Measurements from ENCODE around the gene GALNS.

Gene GALNS

GRCh38 chr16:88839745-88840599 is 16.8 kb downstream of the GALNS start:
- no peak for DNase-seq (ENCODE audit: low read depth, low spot score)
- H3K27me3 ChIP-seq (ENCODE audit: insufficient read depth, insufficient read length), result no peaks in the 10 kb centered on the region
- no peak overlapping the region for H3K9ac ChIP-seq (ENCODE audit: insufficient read length, low read depth)
- TF ChIP-seq ZNF274 (IDR thresholded peaks at IDR 0.05; ENCODE audit: low read depth, low read length) (no peak), YY1 (IDR thresholded peaks at IDR 0.05; ENCODE audit: insufficient read depth, insufficient read length) (no peak), SUZ12 (IDR thresholded peaks at IDR 0.05; ENCODE audit: extremely low read depth, insufficient read depth, insufficient read length) (no peak)
- no peak overlapping the region for H3K4me3 ChIP-seq (ENCODE audit: insufficient read length, low read depth)
- peaks cover 61% of the 10 kb centered on the region for H3K36me3 ChIP-seq (ENCODE audit: insufficient read depth, insufficient read length, low read length)
- peaks cover 3% of the 10 kb centered on the region for H3K4me1 ChIP-seq (ENCODE audit: insufficient read depth, insufficient read length)
- peaks cover 18% of the 10 kb centered on the region; the same call in 1 of the 2 replicates for H3K9me3 ChIP-seq (ENCODE audit: insufficient read depth, low read length)

- no peak overlapping the region for H3K9ac ChIP-seq (ENCODE audit: insufficient read length, low read depth)
- DNase-seq (ENCODE audit: low read depth, low spot score), result no peak
- H3K27me3 ChIP-seq (ENCODE audit: insufficient read depth, insufficient read length), result no peaks in the 10 kb centered on the region
- TF ChIP-seq YY1 (IDR thresholded peaks at IDR 0.05; ENCODE audit: insufficient read depth, insufficient read length) (no peak), SUZ12 (IDR thresholded peaks at IDR 0.05; ENCODE audit: extremely low read depth, insufficient read depth, insufficient read length) (no peak), ZNF274 (IDR thresholded peaks at IDR 0.05; ENCODE audit: low read depth, low read length) (no peak)
- peaks cover 18% of the 10 kb centered on the region; the same call in 1 of the 2 replicates for H3K9me3 ChIP-seq (ENCODE audit: insufficient read depth, low read length)
- H3K4me1 ChIP-seq (ENCODE audit: insufficient read depth, insufficient read length), result peaks cover 2% of the 10 kb centered on the region
- H3K36me3 ChIP-seq (ENCODE audit: insufficient read depth, insufficient read length, low read length), result peaks cover 66% of the 10 kb centered on the region
- H3K4me3 ChIP-seq (ENCODE audit: insufficient read length, low read depth), result no peak overlapping the region
Observed at GRCh38 chr16:88839026-88839529, 17.7 kb downstream of the GALNS start.

- H3K27me3 ChIP-seq (ENCODE audit: insufficient read depth, insufficient read length), result no peaks in the 10 kb centered on the region
- no peak for DNase-seq (ENCODE audit: low read depth, low spot score)
- H3K9me3 ChIP-seq (ENCODE audit: insufficient read depth, low read length), result peaks cover 18% of the 10 kb centered on the region; the same call in 1 of the 2 replicates
- no peak overlapping the region for H3K9ac ChIP-seq (ENCODE audit: insufficient read length, low read depth)
- peaks cover 70% of the 10 kb centered on the region for H3K36me3 ChIP-seq (ENCODE audit: insufficient read depth, insufficient read length, low read length)
- no peak overlapping the region for H3K4me3 ChIP-seq (ENCODE audit: insufficient read length, low read depth)
- no peaks in the 10 kb centered on the region for H3K4me1 ChIP-seq (ENCODE audit: insufficient read depth, insufficient read length)
- TF ChIP-seq ZNF274 (IDR thresholded peaks at IDR 0.05; ENCODE audit: low read depth, low read length) (no peak), YY1 (IDR thresholded peaks at IDR 0.05; ENCODE audit: insufficient read depth, insufficient read length) (no peak), SUZ12 (IDR thresholded peaks at IDR 0.05; ENCODE audit: extremely low read depth, insufficient read depth, insufficient read length) (no peak)
Observed at GRCh38 chr16:88838566-88838965, 18.2 kb downstream of the GALNS start.

- no peaks in the 10 kb centered on the region for H3K27me3 ChIP-seq (ENCODE audit: insufficient read depth, insufficient read length)
- DNase-seq (ENCODE audit: low read depth, low spot score), result no peak
- no peak overlapping the region for H3K4me3 ChIP-seq (ENCODE audit: insufficient read length, low read depth)
- no peak for TF ChIP-seq ZNF274 (IDR thresholded peaks at IDR 0.05; ENCODE audit: low read depth, low read length)
- no peak for TF ChIP-seq SUZ12 (IDR thresholded peaks at IDR 0.05; ENCODE audit: extremely low read depth, insufficient read depth, insufficient read length)
- TF ChIP-seq YY1 (IDR thresholded peaks at IDR 0.05; ENCODE audit: insufficient read depth, insufficient read length), result no peak
- peaks cover 65% of the 10 kb centered on the region for H3K36me3 ChIP-seq (ENCODE audit: insufficient read depth, insufficient read length, low read length)
- H3K9me3 ChIP-seq (ENCODE audit: insufficient read depth, low read length), result peaks cover 18% of the 10 kb centered on the region; the same call in 1 of the 2 replicates
- H3K9ac ChIP-seq (ENCODE audit: insufficient read length, low read depth), result no peak overlapping the region
- no peaks in the 10 kb centered on the region for H3K4me1 ChIP-seq (ENCODE audit: insufficient read depth, insufficient read length)
Observed at GRCh38 chr16:88837806-88838205, 18.9 kb downstream of the GALNS start.

- no peak overlapping the region for H3K4me3 ChIP-seq (ENCODE audit: insufficient read length, low read depth)
- no peak overlapping the region for H3K9ac ChIP-seq (ENCODE audit: insufficient read length, low read depth)
- H3K27me3 ChIP-seq (ENCODE audit: insufficient read depth, insufficient read length), result no peaks in the 10 kb centered on the region
- DNase-seq (ENCODE audit: low read depth, low spot score), result no peak
- H3K4me1 ChIP-seq (ENCODE audit: insufficient read depth, insufficient read length), result peaks cover 4% of the 10 kb centered on the region
- H3K36me3 ChIP-seq (ENCODE audit: insufficient read depth, insufficient read length, low read length), result peaks cover 68% of the 10 kb centered on the region
- TF ChIP-seq YY1 (IDR thresholded peaks at IDR 0.05; ENCODE audit: insufficient read depth, insufficient read length) (no peak), SUZ12 (IDR thresholded peaks at IDR 0.05; ENCODE audit: extremely low read depth, insufficient read depth, insufficient read length) (no peak), ZNF274 (IDR thresholded peaks at IDR 0.05; ENCODE audit: low read depth, low read length) (no peak)
- H3K9me3 ChIP-seq (ENCODE audit: insufficient read depth, low read length), result peaks cover 18% of the 10 kb centered on the region; the same call in 1 of the 2 replicates
Observed at GRCh38 chr16:88836791-88837190, 20.0 kb downstream of the GALNS start.

- H3K9ac ChIP-seq (ENCODE audit: insufficient read length, low read depth), result no peak overlapping the region
Observed at GRCh38 chr16:88835818-88836217, 20.9 kb downstream of the GALNS start.

GRCh38 chr16:88835383-88835782 is 21.4 kb downstream of the GALNS start:
- Histone ChIP-seq H3K4me3 (ENCODE audit: insufficient read length, low read depth) (no peak overlapping the region), H3K9ac (ENCODE audit: insufficient read length, low read depth) (no peak overlapping the region), H3K9me3 (ENCODE audit: insufficient read depth, low read length) (peaks cover 18% of the 10 kb centered on the region; the same call in 1 of the 2 replicates), H3K27me3 (ENCODE audit: insufficient read depth, insufficient read length) (no peaks in the 10 kb centered on the region), H3K36me3 (ENCODE audit: insufficient read depth, insufficient read length, low read length) (peaks cover 67% of the 10 kb centered on the region), H3K4me1 (ENCODE audit: insufficient read depth, insufficient read length) (peaks cover 6% of the 10 kb centered on the region)
- no peak for DNase-seq (ENCODE audit: low read depth, low spot score)
- TF ChIP-seq SUZ12 (IDR thresholded peaks at IDR 0.05; ENCODE audit: extremely low read depth, insufficient read depth, insufficient read length) (no peak), ZNF274 (IDR thresholded peaks at IDR 0.05; ENCODE audit: low read depth, low read length) (no peak), YY1 (IDR thresholded peaks at IDR 0.05; ENCODE audit: insufficient read depth, insufficient read length) (no peak)

More at GRCh38 chr16:88835818-88836217, 20.9 kb downstream of the GALNS start:
- Histone ChIP-seq H3K27me3 (ENCODE audit: insufficient read depth, insufficient read length) (no peaks in the 10 kb centered on the region), H3K4me1 (ENCODE audit: insufficient read depth, insufficient read length) (peaks cover 6% of the 10 kb centered on the region), H3K36me3 (ENCODE audit: insufficient read depth, insufficient read length, low read length) (peaks cover 68% of the 10 kb centered on the region), H3K4me3 (ENCODE audit: insufficient read length, low read depth) (no peak overlapping the region), H3K9me3 (ENCODE audit: insufficient read depth, low read length) (peaks cover 18% of the 10 kb centered on the region; the same call in 1 of the 2 replicates)
- no peak for TF ChIP-seq ZNF274 (IDR thresholded peaks at IDR 0.05; ENCODE audit: low read depth, low read length)
- TF ChIP-seq YY1 (IDR thresholded peaks at IDR 0.05; ENCODE audit: insufficient read depth, insufficient read length), result no peak
- TF ChIP-seq SUZ12 (IDR thresholded peaks at IDR 0.05; ENCODE audit: extremely low read depth, insufficient read depth, insufficient read length), result no peak
- no peak for DNase-seq (ENCODE audit: low read depth, low spot score)

All from NT2/D1 (cell line).